ENCODE data around the gene KDM6A.
"Not testable (repeated sequence)": the region's sequence is repeated elsewhere in the genome, so short reads cannot be mapped to it uniquely, and the experiment has no call there.

The KDM6A gene

GRCh38 chrX:45024501-45024900 lies 151.5 kb downstream of the KDM6A start:
- no peak for TF ChIP-seq CTCF (IDR thresholded peaks at IDR 0.05; ENCODE audit: low read depth, low read length, missing control alignments)
- in situ Hi-C loops (cut with HindIII; ENCODE audit: low sequenced_read_pairs): no loop called here
- no peak for DNase-seq (ENCODE audit: low read depth)
- no peak overlapping the region for H3K4me3 ChIP-seq (ENCODE audit: low read depth, low read length)

GRCh38 chrX:45026036-45026435 lies 153.0 kb downstream of the KDM6A start:
- H3K4me3 ChIP-seq (ENCODE audit: low read depth, low read length): no peak overlapping the region
- TF ChIP-seq CTCF (IDR thresholded peaks at IDR 0.05; ENCODE audit: low read depth, low read length, missing control alignments): no peak
- in situ Hi-C loops (cut with HindIII; ENCODE audit: low sequenced_read_pairs): no loop called here
- no peak for DNase-seq (ENCODE audit: low read depth)

GRCh38 chrX:45031830-45032378 lies 158.9 kb downstream of the KDM6A start:
- in situ Hi-C loops (cut with HindIII; ENCODE audit: low sequenced_read_pairs): no loop called here
- DNase-seq (ENCODE audit: low read depth): no peak
- TF ChIP-seq CTCF (IDR thresholded peaks at IDR 0.05; ENCODE audit: low read depth, low read length, missing control alignments): no peak
- H3K4me3 ChIP-seq (ENCODE audit: low read depth, low read length): no peak overlapping the region

DNA sequence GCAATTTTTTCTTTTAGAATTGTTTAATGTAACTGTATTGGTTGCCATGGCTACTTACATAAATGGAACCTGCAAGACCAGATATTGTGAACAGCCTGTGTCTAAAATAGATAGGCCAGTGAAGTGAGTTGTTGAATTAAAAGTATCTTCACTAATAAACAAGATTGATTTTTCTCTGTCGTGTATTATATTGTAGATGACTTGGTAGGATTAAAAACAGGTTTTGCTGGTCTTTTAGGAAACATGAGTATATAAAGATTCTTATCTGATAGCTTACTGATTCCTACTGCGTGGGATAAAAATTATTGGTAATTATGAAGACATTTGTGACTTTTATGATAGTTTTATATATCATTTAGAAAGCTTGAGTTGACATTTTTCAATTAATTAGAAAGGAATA lies 162.1 kb downstream of the KDM6A start:
- TF ChIP-seq CTCF (IDR thresholded peaks at IDR 0.05; ENCODE audit: low read depth, low read length, missing control alignments): no peak
- no peak for DNase-seq (ENCODE audit: low read depth)
- H3K4me3 ChIP-seq (ENCODE audit: low read depth, low read length): no peak overlapping the region
- in situ Hi-C loops (cut with HindIII; ENCODE audit: low sequenced_read_pairs): no loop called here

GRCh38 chrX:45036161-45036560 lies 163.2 kb downstream of the KDM6A start:
- in situ Hi-C loops (cut with HindIII; ENCODE audit: low sequenced_read_pairs): no loop called here
- H3K4me3 ChIP-seq (ENCODE audit: low read depth, low read length): no peak overlapping the region
- no peak for DNase-seq (ENCODE audit: low read depth)
- TF ChIP-seq CTCF (IDR thresholded peaks at IDR 0.05; ENCODE audit: low read depth, low read length, missing control alignments): no peak

DNA sequence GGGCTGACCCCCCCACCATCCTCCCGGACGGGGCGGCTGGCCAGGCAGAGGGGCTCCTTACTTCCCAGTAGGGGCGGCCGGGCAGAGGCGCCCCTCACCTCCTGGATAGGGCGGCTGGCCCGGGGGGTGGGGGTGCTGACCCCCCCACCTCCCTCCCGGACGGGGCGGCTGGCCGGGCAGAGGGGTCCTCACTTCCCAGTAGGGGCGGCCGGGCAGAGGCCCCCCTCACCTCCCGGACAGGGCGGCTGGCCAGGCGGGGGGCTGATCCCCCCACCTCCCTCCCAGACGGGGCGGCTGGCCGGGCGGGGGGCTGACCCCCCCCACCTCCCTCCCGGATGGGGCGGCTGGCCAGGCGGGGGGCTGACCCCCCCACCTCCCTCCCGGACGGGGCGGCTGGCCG lies 167.1 kb downstream of the KDM6A start:
- DNase-seq (ENCODE audit: low read depth); in situ Hi-C loops (cut with HindIII; ENCODE audit: low sequenced_read_pairs); H3K4me3 ChIP-seq (ENCODE audit: low read depth, low read length): not testable (repeated sequence)

GRCh38 chrX:45046417-45046816 lies 173.4 kb downstream of the KDM6A start:
- no peak overlapping the region for H3K4me3 ChIP-seq (ENCODE audit: low read depth, low read length)
- no peak for DNase-seq (ENCODE audit: low read depth)
- TF ChIP-seq CTCF (IDR thresholded peaks at IDR 0.05; ENCODE audit: low read depth, low read length, missing control alignments): no peak
- in situ Hi-C loops (cut with HindIII; ENCODE audit: low sequenced_read_pairs): no loop called here

All from astrocyte of the cerebellum (primary cell).